Panc1 (cell line): Measurements from ENCODE around the gene CYP21A2. TPM values are rescaled to one million over a fixed set of nuclear protein-coding genes. Genes with fewer than 3 reads are reported as not detected.

Experiments used
- ATAC-seq: fragments of 200-7000 bp; cut with Tn5 transposase; 2 replicates; pipeline ENCODE4 v1.9.1; 2020; ENCODE audit warnings: mild to moderate bottlenecking, moderate library complexity
- BruUV-seq: library from RNA; stranded (reverse); fragments of 400-500 nt; replicated peaks from 2 replicates; lab custom pipeline; 2021; lab: Mats Ljungman, UMichigan
- CTCF ChIA-PET: fragments of 300-600 bp; sonication (Branson Sonifier 250); formaldehyde crosslinking; loops from one replicate; lab custom pipeline; 2022; ENCODE audit warnings: antibody characterized with exemption; lab: Charles Lee
- POLR2A ChIA-PET: fragments of 300-600 bp; sonication (Branson Sonifier 250); formaldehyde crosslinking; loops from one replicate; lab custom pipeline; 2022; ENCODE audit warnings: antibody characterized with exemption; lab: Charles Lee
- DNase-seq: peaks from one replicate; pipeline ENCODE4 v3.0.0-alpha.2; 2010; ENCODE audit warnings: low read depth, low spot score
- H3K27ac ChIP-seq: 2 replicates; pipeline ENCODE4 v1.5.1; 2011; ENCODE audit warnings: mild to moderate bottlenecking, low read length, inconsistent platforms
- H3K27me3 ChIP-seq: fragments of 200-500 bp; sonication (Bioruptor generic); 2 replicates; pipeline ENCODE4 v1.6.0; 2014; ENCODE audit warnings: low read length, inconsistent platforms; ENCODE audit not compliant: control insufficient read depth, insufficient read depth
- H3K36me3 ChIP-seq: fragments of 200-500 bp; sonication (Bioruptor generic); 2 replicates; pipeline ENCODE4 v1.5.1; 2014; ENCODE audit warnings: inconsistent platforms, mild to moderate bottlenecking, low read length, moderate library complexity; ENCODE audit not compliant: control insufficient read depth, insufficient read depth
- H3K4me1 ChIP-seq: 2 replicates; pipeline ENCODE4 v1.5.1; 2011; ENCODE audit warnings: inconsistent platforms, mild to moderate bottlenecking, low read length, moderate library complexity; ENCODE audit not compliant: control insufficient read depth, insufficient read depth
- H3K4me3 ChIP-seq, 2 experiments: 2 replicates each; pipeline ENCODE4 v1.5.1; 2011 to 2012; ENCODE audit warnings: low read depth in 2 of 2, low read length in 2 of 2, mild to moderate bottlenecking in 2 of 2, inconsistent platforms in 1 of 2, moderate library complexity in 1 of 2
- H3K9me3 ChIP-seq: fragments of 200-500 bp; sonication (Bioruptor generic); 2 replicates; pipeline ENCODE4 v1.5.1; 2014; ENCODE audit warnings: low read depth, mild to moderate bottlenecking, inconsistent platforms, low read length, moderate library complexity; ENCODE audit not compliant: control insufficient read depth, insufficient read depth
- POLR2AphosphoS5 ChIP-seq: IDR thresholded peaks from 2 replicates; pipeline ENCODE4 v1.6.1; 2012; ENCODE audit warnings: mild to moderate bottlenecking, low read depth, low read length, moderate library complexity
- SIN3A ChIP-seq: IDR thresholded peaks from 2 replicates; pipeline ENCODE4 v1.6.1; 2012; ENCODE audit warnings: low read depth, mild to moderate bottlenecking, low read length, moderate library complexity, borderline replicate concordance; ENCODE audit not compliant: insufficient read depth
- TCF7L2 ChIP-seq: IDR thresholded peaks from 2 replicates; pipeline ENCODE4 v1.6.1; 2011; ENCODE audit warnings: mild to moderate bottlenecking, low read depth, low read length, inconsistent platforms
- in situ Hi-C: cut with HindIII; loops from 2 replicates; pipeline ENCODE4 v1.10.0; 2016; ENCODE audit warnings: low sequenced_read_pairs, low pct_unique_long_range_greater_than_20kb
- intact Hi-C: fragments of 100-400 bp; cut with micrococcal nuclease; formaldehyde crosslinking; loops from one replicate; pipeline ENCODE4 v1.10.0; 2022; ENCODE audit not compliant: unreplicated experiment
- total RNA-seq: library from RNA; stranded (reverse); gene quantifications from one replicate; pipeline ENCODE4 v1.2.1, GENCODE V29; 2021; ENCODE audit not compliant: unreplicated experiment
- TF ChIP-seq, protein P1 (sequence below), 2 experiments: IDR thresholded peaks; 2 replicates each; pipeline ENCODE4 v1.6.1; 2011 to 2012; ENCODE audit warnings: low read depth in 2 of 2, control low read depth in 1 of 2, low read length in 1 of 2, mild to moderate bottlenecking in 1 of 2, moderate library complexity in 1 of 2; ENCODE audit not compliant: insufficient read depth in 1 of 2
- TF ChIP-seq, protein P2 (sequence below): fragments of 450-650 bp; IDR thresholded peaks from 2 replicates; pipeline ENCODE4 v1.5.1; 2017; ENCODE audit warnings: mild to moderate bottlenecking

The CYP21A2 gene
- total RNA-seq, 1 experiment from 2014 or later, result 1.1 TPM

DNA sequence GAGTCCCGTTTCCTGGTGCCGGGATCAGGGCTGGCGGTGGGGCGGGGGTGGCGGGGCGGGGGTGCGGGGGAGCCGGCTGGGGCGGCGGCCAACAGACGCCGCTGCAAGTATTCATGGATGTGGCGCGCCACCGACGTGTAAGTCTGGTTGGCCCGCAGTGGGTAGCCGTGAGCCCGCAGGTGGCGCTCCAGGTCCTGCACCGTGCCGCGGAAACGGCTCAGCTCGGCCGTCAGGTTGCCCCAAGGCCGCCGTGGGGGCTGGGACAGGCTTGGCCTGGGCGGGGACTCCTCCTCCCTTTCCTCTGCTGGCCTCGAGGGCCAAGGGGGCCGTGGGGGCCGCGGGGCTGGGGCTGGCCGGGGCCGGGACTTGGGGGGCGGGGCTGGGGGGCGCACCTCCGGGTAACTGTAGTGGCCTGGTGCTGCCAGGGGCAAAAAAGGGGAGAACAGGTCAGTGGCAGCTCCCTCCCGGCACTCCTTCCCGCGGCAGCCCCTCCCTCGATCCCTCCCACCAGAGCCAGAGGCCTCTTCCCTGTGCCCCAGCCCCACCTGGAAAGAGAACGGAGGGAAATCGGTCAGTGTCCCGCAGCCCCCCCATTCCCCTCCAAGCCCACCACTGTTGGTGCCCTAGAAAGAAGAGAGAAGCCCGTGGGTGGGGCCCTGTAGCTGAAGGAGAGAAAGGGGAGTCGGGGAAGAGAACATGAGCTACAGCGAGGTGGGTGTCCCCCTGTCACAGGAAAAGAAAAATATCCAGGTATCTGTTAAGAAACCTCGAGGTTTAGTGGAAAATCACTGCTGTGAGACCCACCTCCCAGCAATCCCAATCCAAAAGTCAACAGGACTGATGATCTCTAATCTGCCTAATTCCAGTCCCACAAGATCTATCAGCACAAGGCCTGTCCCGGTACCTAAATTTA is 49.6 kb downstream of the CYP21A2 start:
- no peaks in the 10 kb centered on the region for H3K36me3 ChIP-seq
- peak; percentile 10 for DNase-seq
- in situ Hi-C loops, result no loop called here
- ChIA-PET POLR2A (no interaction called here), CTCF (interaction anchor here (0.6 to 1.0 kb wide), 2 partner anchors 10 to 84 kb away, joined by 3 read pairs; no protein-coding TSS in a partner anchor)
- ATAC-seq, result peak; percentile 95
- no TSS peak for BruUV-seq
- no peak for TF ChIP-seq SIN3A
- TF ChIP-seq, protein P1, sequence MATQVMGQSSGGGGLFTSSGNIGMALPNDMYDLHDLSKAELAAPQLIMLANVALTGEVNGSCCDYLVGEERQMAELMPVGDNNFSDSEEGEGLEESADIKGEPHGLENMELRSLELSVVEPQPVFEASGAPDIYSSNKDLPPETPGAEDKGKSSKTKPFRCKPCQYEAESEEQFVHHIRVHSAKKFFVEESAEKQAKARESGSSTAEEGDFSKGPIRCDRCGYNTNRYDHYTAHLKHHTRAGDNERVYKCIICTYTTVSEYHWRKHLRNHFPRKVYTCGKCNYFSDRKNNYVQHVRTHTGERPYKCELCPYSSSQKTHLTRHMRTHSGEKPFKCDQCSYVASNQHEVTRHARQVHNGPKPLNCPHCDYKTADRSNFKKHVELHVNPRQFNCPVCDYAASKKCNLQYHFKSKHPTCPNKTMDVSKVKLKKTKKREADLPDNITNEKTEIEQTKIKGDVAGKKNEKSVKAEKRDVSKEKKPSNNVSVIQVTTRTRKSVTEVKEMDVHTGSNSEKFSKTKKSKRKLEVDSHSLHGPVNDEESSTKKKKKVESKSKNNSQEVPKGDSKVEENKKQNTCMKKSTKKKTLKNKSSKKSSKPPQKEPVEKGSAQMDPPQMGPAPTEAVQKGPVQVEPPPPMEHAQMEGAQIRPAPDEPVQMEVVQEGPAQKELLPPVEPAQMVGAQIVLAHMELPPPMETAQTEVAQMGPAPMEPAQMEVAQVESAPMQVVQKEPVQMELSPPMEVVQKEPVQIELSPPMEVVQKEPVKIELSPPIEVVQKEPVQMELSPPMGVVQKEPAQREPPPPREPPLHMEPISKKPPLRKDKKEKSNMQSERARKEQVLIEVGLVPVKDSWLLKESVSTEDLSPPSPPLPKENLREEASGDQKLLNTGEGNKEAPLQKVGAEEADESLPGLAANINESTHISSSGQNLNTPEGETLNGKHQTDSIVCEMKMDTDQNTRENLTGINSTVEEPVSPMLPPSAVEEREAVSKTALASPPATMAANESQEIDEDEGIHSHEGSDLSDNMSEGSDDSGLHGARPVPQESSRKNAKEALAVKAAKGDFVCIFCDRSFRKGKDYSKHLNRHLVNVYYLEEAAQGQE (IDR thresholded peaks at IDR 0.05; ENCODE audit: insufficient read depth in 1 of 2, low read depth in 2 of 2, low read length in 1 of 2), result no peak
- TF ChIP-seq TCF7L2, result no peak
- TF ChIP-seq POLR2AphosphoS5, result no peak
- TF ChIP-seq, protein P2, sequence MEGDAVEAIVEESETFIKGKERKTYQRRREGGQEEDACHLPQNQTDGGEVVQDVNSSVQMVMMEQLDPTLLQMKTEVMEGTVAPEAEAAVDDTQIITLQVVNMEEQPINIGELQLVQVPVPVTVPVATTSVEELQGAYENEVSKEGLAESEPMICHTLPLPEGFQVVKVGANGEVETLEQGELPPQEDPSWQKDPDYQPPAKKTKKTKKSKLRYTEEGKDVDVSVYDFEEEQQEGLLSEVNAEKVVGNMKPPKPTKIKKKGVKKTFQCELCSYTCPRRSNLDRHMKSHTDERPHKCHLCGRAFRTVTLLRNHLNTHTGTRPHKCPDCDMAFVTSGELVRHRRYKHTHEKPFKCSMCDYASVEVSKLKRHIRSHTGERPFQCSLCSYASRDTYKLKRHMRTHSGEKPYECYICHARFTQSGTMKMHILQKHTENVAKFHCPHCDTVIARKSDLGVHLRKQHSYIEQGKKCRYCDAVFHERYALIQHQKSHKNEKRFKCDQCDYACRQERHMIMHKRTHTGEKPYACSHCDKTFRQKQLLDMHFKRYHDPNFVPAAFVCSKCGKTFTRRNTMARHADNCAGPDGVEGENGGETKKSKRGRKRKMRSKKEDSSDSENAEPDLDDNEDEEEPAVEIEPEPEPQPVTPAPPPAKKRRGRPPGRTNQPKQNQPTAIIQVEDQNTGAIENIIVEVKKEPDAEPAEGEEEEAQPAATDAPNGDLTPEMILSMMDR, result peak; percentile 85
- no peak overlapping the region; the same call in 1 of the 2 replicates for H3K27ac ChIP-seq
- H3K4me3 ChIP-seq, result no peak overlapping the region
- no peaks in the 10 kb centered on the region for H3K4me1 ChIP-seq
- H3K27me3 ChIP-seq, result no peaks in the 10 kb centered on the region
- no peaks in the 10 kb centered on the region for H3K9me3 ChIP-seq
- intact Hi-C loops, result no loop called here

DNA sequence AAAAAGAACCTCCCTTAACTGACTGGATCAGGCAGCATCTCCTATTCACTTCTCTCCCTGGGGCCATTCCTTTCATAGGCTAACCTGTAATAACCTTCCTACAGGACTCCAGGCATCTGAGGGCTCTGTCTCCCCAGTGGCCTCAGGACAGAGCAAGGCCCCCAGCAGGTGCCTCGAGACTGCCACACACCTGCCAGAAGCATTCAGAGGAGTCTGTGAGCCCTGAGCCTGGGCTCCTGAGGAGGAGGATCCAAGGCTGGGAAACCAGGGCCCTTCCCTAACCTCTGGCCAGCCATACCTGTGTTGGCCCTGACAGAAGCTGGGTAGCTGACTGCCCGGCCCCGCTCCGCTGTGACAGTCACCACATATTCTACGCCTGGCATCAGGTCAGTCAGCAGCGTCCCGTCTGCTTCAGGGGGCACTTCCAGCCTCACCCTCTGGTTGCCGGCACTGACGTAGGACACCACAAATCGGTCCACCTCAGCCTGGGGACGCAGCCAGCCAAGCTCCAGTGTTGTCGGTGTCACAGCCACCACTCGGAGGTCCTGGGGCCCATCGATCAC is 50.4 kb downstream of the CYP21A2 start:
- TF ChIP-seq, protein P2, result no peak
- TF ChIP-seq POLR2AphosphoS5, result no peak
- TF ChIP-seq, protein P1 (IDR thresholded peaks at IDR 0.05; ENCODE audit: insufficient read depth in 1 of 2, low read depth in 2 of 2, low read length in 1 of 2), result no peak
- TF ChIP-seq TCF7L2, result no peak
- no peak for TF ChIP-seq SIN3A
- intact Hi-C loops, result no loop called here
- no TSS peak for BruUV-seq
- H3K27ac ChIP-seq, result no peak overlapping the region
- in situ Hi-C loops, result no loop called here
- H3K4me1 ChIP-seq, result no peaks in the 10 kb centered on the region
- H3K36me3 ChIP-seq, result no peaks in the 10 kb centered on the region
- H3K4me3 ChIP-seq, result no peak overlapping the region
- ChIA-PET CTCF (interaction anchor here (0.6 to 1.0 kb wide), 2 partner anchors 9 to 83 kb away, joined by 3 read pairs; no protein-coding TSS in a partner anchor), POLR2A (interaction anchor here (0.6 kb wide), 1 partner anchor 378 kb away, joined by 4 read pairs; no protein-coding TSS in a partner anchor)
- no peaks in the 10 kb centered on the region for H3K9me3 ChIP-seq
- DNase-seq, result no peak
- no peak for ATAC-seq
- H3K27me3 ChIP-seq, result no peaks in the 10 kb centered on the region
